ENCODE results near the gene ME3. TPM values are rescaled to one million over a fixed set of nuclear protein-coding genes. Genes with fewer than 3 reads are reported as not detected.
"Not testable (repeated sequence)": the region's sequence is repeated elsewhere in the genome, so short reads cannot be mapped to it uniquely, and the experiment has no call there.

Gene ME3
- total and polyA plus RNA-seq, 2 donors = 9.5 to 10.1 TPM

GRCh38 chr11:86541299-86541698, 131.1 kb downstream of the ME3 start:
- H3K4me1 ChIP-seq (ENCODE audit: control insufficient read depth in 2 of 2, insufficient read depth in 2 of 2, low read length in 2 of 2) = not testable (repeated sequence)
- 93% methylated on average over 3 of the region's 3 CpGs for WGBS

GRCh38 chr11:86538223-86538548, 134.2 kb downstream of the ME3 start:
- H3K36me3 ChIP-seq (ENCODE audit: control insufficient read depth in 2 of 2, insufficient read depth in 2 of 2, low read length in 1 of 2) = no peaks in the 10 kb centered on the region
- WGBS = 96% methylated on average over 3 of the region's 3 CpGs
- H3K4me3 ChIP-seq (ENCODE audit: low read length in 2 of 2) = no peak overlapping the region
- no peaks in the 10 kb centered on the region for H3K27me3 ChIP-seq (ENCODE audit: control insufficient read depth in 2 of 2, insufficient read depth in 1 of 2, low read length in 1 of 2)
- H3K4me1 ChIP-seq (ENCODE audit: control insufficient read depth in 2 of 2, insufficient read depth in 2 of 2, low read length in 2 of 2) = no peaks in the 10 kb centered on the region
- no peak overlapping the region for H3K27ac ChIP-seq (ENCODE audit: low read depth in 1 of 2, low read length in 1 of 2)
- DNase-seq (ENCODE audit: low read depth in 6 of 9, low spot score in 9 of 9) = no peak
- H3K9me3 ChIP-seq (ENCODE audit: control insufficient read depth in 2 of 2, insufficient read depth in 1 of 2, low read length in 1 of 2) = no peaks in the 10 kb centered on the region

More at GRCh38 chr11:86541299-86541698, 131.1 kb downstream of the ME3 start:
- not testable (repeated sequence) for DNase-seq (ENCODE audit: low read depth in 6 of 9, low spot score in 9 of 9); H3K27me3 ChIP-seq (ENCODE audit: control insufficient read depth in 2 of 2, insufficient read depth in 1 of 2, low read length in 1 of 2); H3K4me3 ChIP-seq (ENCODE audit: low read length in 2 of 2); H3K9me3 ChIP-seq (ENCODE audit: control insufficient read depth in 2 of 2, insufficient read depth in 1 of 2, low read length in 1 of 2); H3K36me3 ChIP-seq (ENCODE audit: control insufficient read depth in 2 of 2, insufficient read depth in 2 of 2, low read length in 1 of 2); H3K27ac ChIP-seq (ENCODE audit: low read depth in 1 of 2, low read length in 1 of 2)

DNA sequence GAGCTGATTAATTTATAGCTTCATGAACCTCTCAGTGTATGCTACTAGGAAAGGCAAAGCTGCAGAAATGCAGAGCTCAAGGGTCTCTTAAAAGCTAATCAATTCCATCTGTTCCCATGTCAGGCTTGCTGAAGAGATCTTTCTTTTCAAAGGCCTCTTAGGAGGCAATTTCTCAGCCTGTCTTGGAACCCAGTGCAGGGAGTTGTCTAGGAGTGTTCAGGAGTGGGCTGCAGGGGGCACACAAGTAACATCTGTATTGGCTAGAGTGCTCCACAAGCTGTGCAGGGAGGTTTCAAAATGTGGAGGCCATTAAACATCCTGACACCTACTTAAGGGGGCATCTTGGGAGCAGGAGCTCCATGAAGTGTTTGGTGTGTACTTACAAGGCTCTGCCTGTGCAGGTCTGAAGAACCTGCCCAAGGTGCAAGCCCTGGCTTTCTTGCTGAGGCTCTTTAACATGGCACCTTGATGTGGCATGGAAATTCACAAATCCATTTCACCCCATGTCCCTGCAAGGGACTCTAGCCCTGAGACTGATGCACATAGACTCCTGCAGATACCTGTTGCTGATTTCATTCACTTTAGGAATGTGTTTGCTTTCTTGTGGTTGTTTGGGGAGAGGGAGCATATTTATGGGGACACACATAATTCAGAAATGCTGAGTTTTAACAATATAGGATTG, 134.7 kb downstream of the ME3 start:
- DNase-seq (ENCODE audit: low read depth in 6 of 9, low spot score in 9 of 9) = no peak
- no peaks in the 10 kb centered on the region for H3K36me3 ChIP-seq (ENCODE audit: control insufficient read depth in 2 of 2, insufficient read depth in 2 of 2, low read length in 1 of 2)
- no peak overlapping the region for H3K27ac ChIP-seq (ENCODE audit: low read depth in 1 of 2, low read length in 1 of 2)
- no peak overlapping the region for H3K4me3 ChIP-seq (ENCODE audit: low read length in 2 of 2)
- no peaks in the 10 kb centered on the region for H3K27me3 ChIP-seq (ENCODE audit: control insufficient read depth in 2 of 2, insufficient read depth in 1 of 2, low read length in 1 of 2)
- H3K9me3 ChIP-seq (ENCODE audit: control insufficient read depth in 2 of 2, insufficient read depth in 1 of 2, low read length in 1 of 2) = no peaks in the 10 kb centered on the region
- H3K4me1 ChIP-seq (ENCODE audit: control insufficient read depth in 2 of 2, insufficient read depth in 2 of 2, low read length in 2 of 2) = no peaks in the 10 kb centered on the region

GRCh38 chr11:86535773-86536172, 136.6 kb downstream of the ME3 start:
- Histone ChIP-seq H3K4me3 (ENCODE audit: low read length in 2 of 2) (no peak overlapping the region), H3K27me3 (ENCODE audit: control insufficient read depth in 2 of 2, insufficient read depth in 1 of 2, low read length in 1 of 2) (no peaks in the 10 kb centered on the region), H3K36me3 (ENCODE audit: control insufficient read depth in 2 of 2, insufficient read depth in 2 of 2, low read length in 1 of 2) (no peaks in the 10 kb centered on the region), H3K27ac (ENCODE audit: low read depth in 1 of 2, low read length in 1 of 2) (no peak overlapping the region), H3K4me1 (ENCODE audit: control insufficient read depth in 2 of 2, insufficient read depth in 2 of 2, low read length in 2 of 2) (no peaks in the 10 kb centered on the region), H3K9me3 (ENCODE audit: control insufficient read depth in 2 of 2, insufficient read depth in 1 of 2, low read length in 1 of 2) (no peaks in the 10 kb centered on the region)
- DNase-seq (ENCODE audit: low read depth in 6 of 9, low spot score in 9 of 9) = no peak

GRCh38 chr11:86524620-86525352, 147.6 kb downstream of the ME3 start:
- Histone ChIP-seq H3K9me3 (ENCODE audit: control insufficient read depth in 2 of 2, insufficient read depth in 1 of 2, low read length in 1 of 2) (peaks cover 0 to 3% of the 10 kb centered on the region in 2 donors), H3K4me3 (ENCODE audit: low read length in 2 of 2) (no peak overlapping the region), H3K27me3 (ENCODE audit: control insufficient read depth in 2 of 2, insufficient read depth in 1 of 2, low read length in 1 of 2) (no peaks in the 10 kb centered on the region), H3K27ac (ENCODE audit: low read depth in 1 of 2, low read length in 1 of 2) (peak overlapping the region in 1 of 2 donors; percentile 2), H3K4me1 (ENCODE audit: control insufficient read depth in 2 of 2, insufficient read depth in 2 of 2, low read length in 2 of 2) (peaks cover 0 to 1% of the 10 kb centered on the region in 2 donors), H3K36me3 (ENCODE audit: control insufficient read depth in 2 of 2, insufficient read depth in 2 of 2, low read length in 1 of 2) (no peaks in the 10 kb centered on the region)
- no peak for DNase-seq (ENCODE audit: low read depth in 6 of 9, low spot score in 9 of 9)
- WGBS = 95% methylated on average over 2 of the region's 2 CpGs

GRCh38 chr11:86523738-86524619, 148.4 kb downstream of the ME3 start:
- no peak for DNase-seq (ENCODE audit: low read depth in 6 of 9, low spot score in 9 of 9)
- H3K9me3 ChIP-seq (ENCODE audit: control insufficient read depth in 2 of 2, insufficient read depth in 1 of 2, low read length in 1 of 2) = peaks cover 0 to 3% of the 10 kb centered on the region in 2 donors
- H3K27me3 ChIP-seq (ENCODE audit: control insufficient read depth in 2 of 2, insufficient read depth in 1 of 2, low read length in 1 of 2) = no peaks in the 10 kb centered on the region
- peak overlapping the region in 1 of 2 donors; percentile 5 for H3K27ac ChIP-seq (ENCODE audit: low read depth in 1 of 2, low read length in 1 of 2)
- H3K36me3 ChIP-seq (ENCODE audit: control insufficient read depth in 2 of 2, insufficient read depth in 2 of 2, low read length in 1 of 2) = no peaks in the 10 kb centered on the region
- peaks cover 0 to 4% of the 10 kb centered on the region in 2 donors for H3K4me1 ChIP-seq (ENCODE audit: control insufficient read depth in 2 of 2, insufficient read depth in 2 of 2, low read length in 2 of 2)
- 88% methylated on average over 5 of the region's 5 CpGs for WGBS
- no peak overlapping the region for H3K4me3 ChIP-seq (ENCODE audit: low read length in 2 of 2)

DNA sequence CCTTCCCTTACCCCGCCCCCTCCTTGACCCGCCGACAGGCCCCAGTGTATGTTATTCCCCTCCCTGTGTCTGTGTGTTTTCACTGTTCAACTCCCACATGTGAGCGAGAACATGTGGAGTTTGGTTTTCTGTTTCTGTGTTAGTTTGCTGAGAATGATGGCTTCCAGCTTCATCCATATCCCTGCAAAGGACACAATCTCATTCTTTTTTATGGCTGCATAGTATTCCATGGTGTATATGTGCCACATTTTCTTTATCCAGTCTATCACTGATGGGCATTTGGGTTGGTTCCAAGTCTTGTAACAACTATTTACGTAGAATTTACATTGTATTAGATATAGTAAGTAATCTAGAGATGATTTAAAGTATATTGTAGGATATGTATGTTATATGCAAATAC, 149.9 kb downstream of the ME3 start:
- not testable (repeated sequence) for H3K9me3 ChIP-seq (ENCODE audit: control insufficient read depth in 2 of 2, insufficient read depth in 1 of 2, low read length in 1 of 2)
- 98% methylated on average over 5 of the region's 5 CpGs for WGBS

GRCh38 chr11:86519064-86519911, 153.1 kb downstream of the ME3 start:
- H3K27me3 ChIP-seq (ENCODE audit: control insufficient read depth in 2 of 2, insufficient read depth in 1 of 2, low read length in 1 of 2) = no peaks in the 10 kb centered on the region
- H3K36me3 ChIP-seq (ENCODE audit: control insufficient read depth in 2 of 2, insufficient read depth in 2 of 2, low read length in 1 of 2) = no peaks in the 10 kb centered on the region
- 90% methylated on average over 5 of the region's 5 CpGs for WGBS
- H3K4me1 ChIP-seq (ENCODE audit: control insufficient read depth in 2 of 2, insufficient read depth in 2 of 2, low read length in 2 of 2) = peaks cover 0 to 9% of the 10 kb centered on the region in 2 donors
- no peak overlapping the region for H3K4me3 ChIP-seq (ENCODE audit: low read length in 2 of 2)
- H3K9me3 ChIP-seq (ENCODE audit: control insufficient read depth in 2 of 2, insufficient read depth in 1 of 2, low read length in 1 of 2) = no peaks in the 10 kb centered on the region
- DNase-seq (ENCODE audit: low read depth in 6 of 9, low spot score in 9 of 9) = no peak
- H3K27ac ChIP-seq (ENCODE audit: low read depth in 1 of 2, low read length in 1 of 2) = peak overlapping the region; percentile 31 to 64

More for the DNA sequence above, 149.9 kb downstream of the ME3 start:
- DNase-seq (ENCODE audit: low read depth in 6 of 9, low spot score in 9 of 9); H3K27me3 ChIP-seq (ENCODE audit: control insufficient read depth in 2 of 2, insufficient read depth in 1 of 2, low read length in 1 of 2); H3K36me3 ChIP-seq (ENCODE audit: control insufficient read depth in 2 of 2, insufficient read depth in 2 of 2, low read length in 1 of 2); H3K4me1 ChIP-seq (ENCODE audit: control insufficient read depth in 2 of 2, insufficient read depth in 2 of 2, low read length in 2 of 2); H3K4me3 ChIP-seq (ENCODE audit: low read length in 2 of 2); H3K27ac ChIP-seq (ENCODE audit: low read depth in 1 of 2, low read length in 1 of 2): not testable (repeated sequence)

Data from thymus (tissue), 11 donors.